Upper lobe of left lung (tissue), 4 donors: ENCODE results near the gene KRT35.

Experiments used
- EP300 ChIP-seq, 4 donors: sonication (generic); formaldehyde crosslinking; IDR thresholded peaks; one replicate each; pipeline ENCODE4 v1.5.1; 2017; ENCODE audit warnings: antibody characterized with exemption in 4 of 4, control low read depth in 2 of 4
- POLR2A ChIP-seq, 4 donors: fragments of 450-650 bp; IDR thresholded peaks; one replicate each; pipeline ENCODE4 v1.5.1; 2016 to 2017; ENCODE audit warnings: antibody characterized with exemption in 4 of 4, mild to moderate bottlenecking in 2 of 4
- POLR2AphosphoS5 ChIP-seq, 2 donors: sonication (generic); formaldehyde crosslinking; IDR thresholded peaks; one replicate each; pipeline ENCODE4 v1.5.1; 2017; ENCODE audit warnings: antibody characterized with exemption in 2 of 2
- TF ChIP-seq, protein P1 (sequence below), 6 experiments: fragments of 450-650 bp in 4 of 6; fragments of 200-600 bp in 2 of 6; sonication (generic) in 2 of 6; IDR thresholded peaks; one replicate each; pipeline ENCODE4 v1.5.1; 2016 to 2019; ENCODE audit warnings: antibody characterized with exemption in 6 of 6

DNA sequence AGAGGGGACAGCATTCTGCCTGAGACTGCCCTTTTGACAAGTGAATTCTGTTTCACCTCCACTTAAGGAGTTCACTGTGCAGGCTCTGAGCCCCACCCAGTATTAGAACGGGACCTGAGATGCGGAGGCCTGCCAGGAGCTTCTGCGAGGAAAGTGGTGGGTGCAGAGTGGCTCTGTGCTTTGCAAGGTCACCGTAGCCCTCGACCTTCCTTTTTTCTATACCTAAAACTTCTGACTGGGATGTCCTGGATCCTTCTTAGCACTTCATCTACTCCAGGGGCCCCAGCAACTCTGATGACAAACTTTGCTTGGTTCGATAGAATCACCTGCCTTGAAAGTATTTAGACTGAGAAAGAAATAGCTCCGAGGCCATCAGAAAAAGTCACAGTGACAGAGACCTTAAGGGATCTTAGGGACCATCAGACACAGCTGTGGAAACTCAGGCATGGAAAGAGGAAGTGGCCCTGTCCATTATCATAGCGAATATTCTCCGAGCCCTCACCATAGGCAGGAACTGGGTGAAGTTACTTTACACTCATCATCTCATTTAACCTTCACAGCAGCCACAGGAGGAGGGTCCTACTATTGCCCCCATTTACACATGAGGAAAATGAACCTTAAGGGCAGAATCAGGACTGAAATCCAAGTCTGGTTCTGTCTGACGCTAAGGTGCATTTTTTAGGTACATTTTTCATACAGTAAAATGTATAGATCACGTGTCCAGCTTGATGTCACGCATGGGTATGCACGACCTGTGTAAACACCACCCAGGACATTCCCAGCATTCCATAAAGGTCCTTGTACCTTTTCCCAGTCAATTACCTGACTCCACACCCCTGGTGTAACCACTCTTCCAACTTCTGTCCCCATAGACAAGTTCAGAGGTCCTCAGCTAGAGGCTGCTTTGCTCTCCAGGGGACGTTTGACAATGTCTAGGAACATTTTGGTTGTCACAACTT lies 25.1 kb upstream of the KRT35 start:
- TF ChIP-seq POLR2A (IDR thresholded peaks at IDR 0.05) (no peak), EP300 (IDR thresholded peaks at IDR 0.05) (peak in 1 of 4 donors; percentile 32), POLR2AphosphoS5 (IDR thresholded peaks at IDR 0.05) (no peak)
- TF ChIP-seq, protein P1, sequence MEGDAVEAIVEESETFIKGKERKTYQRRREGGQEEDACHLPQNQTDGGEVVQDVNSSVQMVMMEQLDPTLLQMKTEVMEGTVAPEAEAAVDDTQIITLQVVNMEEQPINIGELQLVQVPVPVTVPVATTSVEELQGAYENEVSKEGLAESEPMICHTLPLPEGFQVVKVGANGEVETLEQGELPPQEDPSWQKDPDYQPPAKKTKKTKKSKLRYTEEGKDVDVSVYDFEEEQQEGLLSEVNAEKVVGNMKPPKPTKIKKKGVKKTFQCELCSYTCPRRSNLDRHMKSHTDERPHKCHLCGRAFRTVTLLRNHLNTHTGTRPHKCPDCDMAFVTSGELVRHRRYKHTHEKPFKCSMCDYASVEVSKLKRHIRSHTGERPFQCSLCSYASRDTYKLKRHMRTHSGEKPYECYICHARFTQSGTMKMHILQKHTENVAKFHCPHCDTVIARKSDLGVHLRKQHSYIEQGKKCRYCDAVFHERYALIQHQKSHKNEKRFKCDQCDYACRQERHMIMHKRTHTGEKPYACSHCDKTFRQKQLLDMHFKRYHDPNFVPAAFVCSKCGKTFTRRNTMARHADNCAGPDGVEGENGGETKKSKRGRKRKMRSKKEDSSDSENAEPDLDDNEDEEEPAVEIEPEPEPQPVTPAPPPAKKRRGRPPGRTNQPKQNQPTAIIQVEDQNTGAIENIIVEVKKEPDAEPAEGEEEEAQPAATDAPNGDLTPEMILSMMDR (IDR thresholded peaks at IDR 0.05), result no peak
